Measurements from ENCODE around the gene SYNE2. TPM values are rescaled to one million over a fixed set of nuclear protein-coding genes. Genes with fewer than 3 reads are reported as not detected.

The SYNE2 gene
- total RNA-seq, 4 donors from 2014 or later: 136 to 323 (median 215) TPM

DNA sequence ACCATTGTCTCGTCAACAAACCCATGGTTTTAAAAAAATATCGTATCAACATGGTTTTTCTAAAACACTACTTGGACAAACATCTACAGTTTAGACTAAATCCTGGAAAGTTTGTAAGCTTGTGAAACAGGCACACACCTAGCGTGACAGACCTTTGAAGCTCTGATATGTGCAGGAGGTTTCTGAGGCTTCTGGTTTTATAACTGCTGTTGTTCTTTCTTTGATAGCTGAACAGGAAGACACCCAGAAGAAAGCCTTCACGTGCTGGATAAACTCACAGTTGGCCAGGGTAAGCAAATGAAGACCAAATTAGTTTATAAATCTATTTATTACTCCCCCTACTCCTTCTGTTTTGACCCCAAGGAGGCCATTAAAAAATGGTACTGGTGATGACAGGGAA, 87.6 kb downstream of the SYNE2 start:
- TF ChIP-seq, protein P1, sequence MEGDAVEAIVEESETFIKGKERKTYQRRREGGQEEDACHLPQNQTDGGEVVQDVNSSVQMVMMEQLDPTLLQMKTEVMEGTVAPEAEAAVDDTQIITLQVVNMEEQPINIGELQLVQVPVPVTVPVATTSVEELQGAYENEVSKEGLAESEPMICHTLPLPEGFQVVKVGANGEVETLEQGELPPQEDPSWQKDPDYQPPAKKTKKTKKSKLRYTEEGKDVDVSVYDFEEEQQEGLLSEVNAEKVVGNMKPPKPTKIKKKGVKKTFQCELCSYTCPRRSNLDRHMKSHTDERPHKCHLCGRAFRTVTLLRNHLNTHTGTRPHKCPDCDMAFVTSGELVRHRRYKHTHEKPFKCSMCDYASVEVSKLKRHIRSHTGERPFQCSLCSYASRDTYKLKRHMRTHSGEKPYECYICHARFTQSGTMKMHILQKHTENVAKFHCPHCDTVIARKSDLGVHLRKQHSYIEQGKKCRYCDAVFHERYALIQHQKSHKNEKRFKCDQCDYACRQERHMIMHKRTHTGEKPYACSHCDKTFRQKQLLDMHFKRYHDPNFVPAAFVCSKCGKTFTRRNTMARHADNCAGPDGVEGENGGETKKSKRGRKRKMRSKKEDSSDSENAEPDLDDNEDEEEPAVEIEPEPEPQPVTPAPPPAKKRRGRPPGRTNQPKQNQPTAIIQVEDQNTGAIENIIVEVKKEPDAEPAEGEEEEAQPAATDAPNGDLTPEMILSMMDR (IDR thresholded peaks at IDR 0.05; ENCODE audit: low read depth): no peak

GRCh38 chr14:63941023-63941422, 88.2 kb downstream of the SYNE2 start:
- TF ChIP-seq, protein P1 (IDR thresholded peaks at IDR 0.05; ENCODE audit: low read depth): no peak

DNA sequence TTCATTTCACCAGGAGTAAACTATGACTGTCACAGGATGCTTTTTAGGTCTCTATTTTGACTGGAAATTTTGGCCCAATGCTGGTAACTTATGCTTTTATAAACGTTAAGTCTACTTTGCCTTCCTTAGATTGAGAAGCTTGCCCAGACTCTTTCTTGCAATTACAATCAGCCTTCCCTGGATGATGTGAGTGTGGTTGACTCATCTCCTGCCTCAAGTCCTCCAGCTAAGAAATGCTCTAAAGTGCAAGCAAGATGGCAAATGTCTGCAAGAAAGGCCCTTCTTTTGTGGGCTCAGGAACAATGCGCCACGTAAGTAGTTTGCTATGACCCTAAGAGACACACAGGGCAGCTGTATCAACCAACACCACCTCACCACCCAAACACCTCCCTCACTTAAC, 96.9 kb downstream of the SYNE2 start:
- TF ChIP-seq, protein P1 (IDR thresholded peaks at IDR 0.05; ENCODE audit: low read depth): no peak

- TF ChIP-seq, protein P1 (IDR thresholded peaks at IDR 0.05; ENCODE audit: low read depth): no peak
Observed at GRCh38 chr14:63951021-63951420, 98.2 kb downstream of the SYNE2 start.

GRCh38 chr14:63951429-63951828, 98.6 kb downstream of the SYNE2 start:
- TF ChIP-seq, protein P1 (IDR thresholded peaks at IDR 0.05; ENCODE audit: low read depth): no peak

- TF ChIP-seq, protein P1 (IDR thresholded peaks at IDR 0.05; ENCODE audit: low read depth): no peak
Observed at GRCh38 chr14:63952053-63952932, 99.5 kb downstream of the SYNE2 start.

DNA sequence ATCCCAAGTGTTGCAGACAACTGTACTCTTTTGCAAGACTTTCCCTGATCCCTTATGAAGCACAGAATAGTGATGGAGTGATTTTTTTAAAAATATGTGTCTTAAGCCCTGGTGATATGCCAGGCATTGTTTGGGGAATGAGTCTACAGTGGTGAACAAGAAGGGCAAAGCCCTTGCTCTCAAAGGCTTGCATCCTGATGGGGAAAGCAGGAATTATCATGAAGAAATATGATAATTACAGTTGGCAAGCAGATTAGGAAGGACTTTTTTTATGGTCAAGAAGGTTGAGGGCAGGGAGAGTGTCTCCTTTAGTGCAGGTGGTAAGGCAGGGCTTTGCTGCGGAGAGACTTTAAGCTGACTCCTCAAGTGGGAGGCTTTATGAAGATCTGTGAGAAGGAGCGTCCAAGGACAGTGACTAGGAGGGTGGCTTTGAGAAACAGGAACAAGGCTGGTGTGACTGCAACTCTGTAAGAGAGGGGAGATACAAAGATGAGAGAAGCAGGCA, 100.2 kb downstream of the SYNE2 start:
- TF ChIP-seq, protein P1 (IDR thresholded peaks at IDR 0.05; ENCODE audit: low read depth): no peak
